Ovary (tissue), 3 donors: ENCODE measurements around the gene POLR1G.

Source experiments
- EP300 ChIP-seq: sonication (generic); formaldehyde crosslinking; IDR thresholded peaks from one replicate; pipeline ENCODE4 v1.6.1; 2017; ENCODE audit warnings: antibody characterized with exemption
- TF ChIP-seq, protein P1 (sequence below), 3 donors: fragments of 450-650 bp in 2 of 3; fragments of 200-600 bp in 1 of 3; IDR thresholded peaks; one replicate each; pipeline versions ENCODE4 v1.5.1 to v1.8.0; 2016 to 2022; ENCODE audit warnings: antibody characterized with exemption in 3 of 3, mild to moderate bottlenecking in 1 of 3
- donor health status: DM: no; HTN: no; CAD: no.

DNA sequence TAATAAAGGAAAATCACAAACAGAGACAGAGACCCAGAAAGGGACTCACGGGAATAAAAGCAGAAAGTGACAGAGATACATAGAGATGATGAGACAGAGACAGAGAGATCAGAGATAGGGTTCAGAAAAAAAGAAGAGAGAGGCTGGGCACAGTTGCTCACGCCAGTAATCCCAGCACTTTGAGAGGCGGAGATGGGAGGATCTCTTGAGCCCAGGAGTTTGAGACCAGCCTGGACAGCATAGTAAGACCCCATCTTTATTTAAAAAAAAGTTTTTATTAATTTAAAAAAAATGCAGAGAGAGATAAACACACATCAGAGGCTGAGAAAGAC lies 41.9 kb downstream of the POLR1G start:
- TF ChIP-seq, protein P1, sequence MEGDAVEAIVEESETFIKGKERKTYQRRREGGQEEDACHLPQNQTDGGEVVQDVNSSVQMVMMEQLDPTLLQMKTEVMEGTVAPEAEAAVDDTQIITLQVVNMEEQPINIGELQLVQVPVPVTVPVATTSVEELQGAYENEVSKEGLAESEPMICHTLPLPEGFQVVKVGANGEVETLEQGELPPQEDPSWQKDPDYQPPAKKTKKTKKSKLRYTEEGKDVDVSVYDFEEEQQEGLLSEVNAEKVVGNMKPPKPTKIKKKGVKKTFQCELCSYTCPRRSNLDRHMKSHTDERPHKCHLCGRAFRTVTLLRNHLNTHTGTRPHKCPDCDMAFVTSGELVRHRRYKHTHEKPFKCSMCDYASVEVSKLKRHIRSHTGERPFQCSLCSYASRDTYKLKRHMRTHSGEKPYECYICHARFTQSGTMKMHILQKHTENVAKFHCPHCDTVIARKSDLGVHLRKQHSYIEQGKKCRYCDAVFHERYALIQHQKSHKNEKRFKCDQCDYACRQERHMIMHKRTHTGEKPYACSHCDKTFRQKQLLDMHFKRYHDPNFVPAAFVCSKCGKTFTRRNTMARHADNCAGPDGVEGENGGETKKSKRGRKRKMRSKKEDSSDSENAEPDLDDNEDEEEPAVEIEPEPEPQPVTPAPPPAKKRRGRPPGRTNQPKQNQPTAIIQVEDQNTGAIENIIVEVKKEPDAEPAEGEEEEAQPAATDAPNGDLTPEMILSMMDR (IDR thresholded peaks at IDR 0.05) = no peak
- TF ChIP-seq EP300 = no peak
